GM18511 (cell line): ENCODE measurements around the gene ASS1.

Source experiments
- ATAC-seq: cut with Tn5 transposase; IDR thresholded peaks from one replicate; pipeline ENCODE4 v1.9.1; 2021; ENCODE audit warnings: mild to moderate bottlenecking, moderate library complexity; ENCODE audit not compliant: unreplicated experiment

ASS1 gene

DNA sequence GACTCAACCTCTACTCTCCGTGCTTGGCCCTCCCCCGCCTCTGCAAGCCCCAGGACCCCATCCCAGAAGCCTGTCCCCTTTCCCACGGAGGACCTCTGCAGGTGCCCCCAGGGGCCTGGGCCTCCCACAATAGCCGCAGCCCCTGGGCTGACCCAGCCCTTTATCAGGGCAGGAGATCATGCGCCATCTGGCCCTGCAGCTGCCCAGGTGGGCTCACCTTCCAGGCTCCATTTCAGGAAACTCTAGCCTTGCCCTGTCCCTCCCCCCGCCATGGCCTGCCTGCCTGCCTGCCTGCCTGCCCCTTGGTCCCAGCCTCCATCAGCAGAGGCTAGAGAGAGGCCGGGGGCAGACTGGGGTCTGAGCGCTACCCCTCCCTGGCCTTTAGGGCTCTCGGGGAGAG lies 48.7 kb downstream of the ASS1 start:
- ATAC-seq: no peak

GRCh38 chr9:130495067-130495466 lies 50.3 kb downstream of the ASS1 start:
- ATAC-seq: no peak

- ATAC-seq: no peak
Observed at GRCh38 chr9:130497139-130497538, 52.4 kb downstream of the ASS1 start.

- no peak for ATAC-seq
Observed at GRCh38 chr9:130498298-130498917, 53.6 kb downstream of the ASS1 start.

- ATAC-seq: no peak
Observed at GRCh38 chr9:130498918-130499698, 54.3 kb downstream of the ASS1 start.

GRCh38 chr9:130499804-130500263 lies 55.1 kb downstream of the ASS1 start:
- ATAC-seq: no peak

- ATAC-seq: no peak
Observed at GRCh38 chr9:130500340-130501180, 55.8 kb downstream of the ASS1 start.

GRCh38 chr9:130501639-130502038 lies 56.9 kb downstream of the ASS1 start:
- no peak for ATAC-seq

GRCh38 chr9:130508218-130508617 lies 63.5 kb downstream of the ASS1 start:
- ATAC-seq: no peak

DNA sequence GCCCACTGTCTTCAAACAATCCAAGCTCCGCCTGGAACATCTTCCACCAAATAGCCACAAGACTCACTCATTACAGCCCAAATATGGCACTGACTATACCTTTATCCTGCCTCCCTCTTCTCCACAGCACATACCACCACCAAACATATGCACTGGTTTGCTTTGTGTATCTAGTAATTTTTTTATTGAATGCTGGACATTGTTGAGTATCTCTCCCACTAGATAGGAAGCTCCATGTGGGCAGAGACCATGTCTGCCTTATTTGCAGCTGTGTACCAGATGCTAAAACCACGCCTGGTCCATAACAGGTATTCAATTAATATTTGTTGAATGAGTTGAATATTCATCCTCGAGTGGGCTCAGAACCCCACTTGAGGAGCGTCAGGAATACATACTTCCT lies 67.4 kb downstream of the ASS1 start:
- ATAC-seq: no peak

DNA sequence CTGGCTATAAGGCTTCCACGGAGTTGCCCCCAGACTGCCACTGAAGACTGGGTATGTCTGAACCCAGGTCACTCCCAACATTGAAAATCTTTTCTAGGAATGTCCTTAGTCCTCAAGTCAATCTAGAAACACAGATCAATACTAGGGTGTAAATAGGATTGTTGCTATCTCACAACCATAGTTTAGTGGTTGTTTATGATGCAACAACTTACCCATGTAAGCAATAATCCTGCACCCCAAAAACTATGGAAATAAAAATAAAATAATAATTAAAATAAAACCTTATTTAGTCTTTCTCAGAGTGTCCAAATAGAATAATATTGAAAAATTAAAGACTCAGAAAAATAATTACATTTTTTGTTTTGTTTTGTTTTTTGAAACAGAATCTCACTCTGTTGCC lies 68.3 kb downstream of the ASS1 start:
- no peak for ATAC-seq

DNA sequence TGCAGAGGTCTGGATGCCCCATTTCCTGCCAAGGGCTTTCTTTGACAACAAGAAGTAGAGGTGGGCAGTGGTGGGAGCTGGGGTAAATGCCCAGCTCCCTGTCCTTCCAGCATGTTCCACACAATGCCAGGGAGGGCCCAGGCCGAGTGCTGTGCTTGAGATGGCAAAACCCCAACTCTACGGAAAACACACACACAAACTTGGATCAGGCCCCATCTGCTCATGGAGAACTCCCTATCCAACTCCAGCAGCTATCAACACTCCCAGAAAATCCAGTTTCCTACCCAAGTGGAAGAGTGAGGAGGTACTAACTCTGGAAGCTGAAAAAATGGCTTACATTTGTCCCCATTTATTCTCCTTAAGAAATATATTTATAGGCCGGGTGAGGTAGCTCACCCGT lies 73.5 kb downstream of the ASS1 start:
- no peak for ATAC-seq

DNA sequence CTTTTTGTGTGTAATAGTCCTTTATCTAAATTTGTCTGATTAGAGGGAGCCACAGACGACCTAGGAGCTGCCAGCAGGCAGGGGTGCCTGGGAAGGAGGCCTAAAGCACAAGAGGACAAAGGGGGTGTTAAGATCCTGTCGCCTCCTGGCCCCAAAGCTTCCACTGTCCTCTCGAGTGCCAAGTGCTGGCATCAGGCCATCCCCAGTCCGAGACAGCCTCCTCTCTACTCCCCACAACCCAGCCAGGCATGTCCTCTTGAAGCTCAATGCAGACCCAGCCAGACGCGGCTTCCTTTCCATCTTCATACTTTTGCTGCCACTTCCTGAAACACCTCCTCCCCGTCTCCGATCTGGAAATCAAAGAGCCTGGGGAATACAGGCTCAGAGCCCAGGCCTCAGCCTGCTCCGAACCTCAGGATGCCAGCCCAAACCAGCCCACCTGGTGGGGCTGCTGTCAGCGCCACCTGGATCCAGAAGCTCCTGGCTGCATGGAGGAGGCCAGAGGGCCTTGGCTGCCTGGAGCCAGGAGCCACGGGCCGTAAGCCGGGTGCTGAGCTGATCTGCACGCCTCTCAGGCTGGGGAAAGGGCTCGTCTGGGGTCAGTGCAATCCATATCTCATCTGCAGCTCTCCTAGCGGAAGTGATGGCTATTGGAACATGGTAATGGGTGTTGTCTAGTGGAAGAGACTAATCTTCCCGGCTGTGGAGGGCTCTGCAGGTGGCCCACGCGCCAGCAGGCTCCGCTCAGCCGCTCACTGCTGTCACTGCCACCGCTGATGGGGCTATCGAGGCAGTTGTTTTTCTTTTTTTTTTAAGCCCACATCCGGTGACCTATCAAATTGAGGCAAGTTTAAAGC lies 74.4 kb downstream of the ASS1 start:
- ATAC-seq: no peak

GRCh38 chr9:130519927-130520326 lies 75.2 kb downstream of the ASS1 start:
- no peak for ATAC-seq

GRCh38 chr9:130521715-130522114 lies 77.0 kb downstream of the ASS1 start:
- ATAC-seq: no peak

GRCh38 chr9:130522233-130522808 lies 77.6 kb downstream of the ASS1 start:
- ATAC-seq: no peak

DNA sequence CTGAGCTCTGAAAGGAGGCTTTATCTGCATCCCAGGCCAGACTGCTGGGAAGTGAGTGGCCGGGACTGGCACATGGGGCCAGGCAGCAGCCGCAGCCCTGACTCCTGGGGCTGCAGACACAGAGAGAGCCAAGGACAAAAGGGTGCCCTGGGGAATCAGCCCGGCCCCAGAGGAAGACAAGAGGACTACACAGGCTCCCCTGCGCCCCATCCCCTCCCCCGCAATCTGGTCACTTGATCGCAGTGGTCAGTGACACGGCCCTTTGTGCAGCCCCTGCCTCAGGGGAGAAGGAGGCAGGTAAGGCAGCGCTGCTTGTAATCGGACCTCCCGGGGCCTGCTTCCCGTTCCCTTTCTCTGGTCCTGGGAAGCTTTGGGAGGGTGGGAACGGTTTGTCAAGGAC lies 79.2 kb downstream of the ASS1 start:
- no peak for ATAC-seq

DNA sequence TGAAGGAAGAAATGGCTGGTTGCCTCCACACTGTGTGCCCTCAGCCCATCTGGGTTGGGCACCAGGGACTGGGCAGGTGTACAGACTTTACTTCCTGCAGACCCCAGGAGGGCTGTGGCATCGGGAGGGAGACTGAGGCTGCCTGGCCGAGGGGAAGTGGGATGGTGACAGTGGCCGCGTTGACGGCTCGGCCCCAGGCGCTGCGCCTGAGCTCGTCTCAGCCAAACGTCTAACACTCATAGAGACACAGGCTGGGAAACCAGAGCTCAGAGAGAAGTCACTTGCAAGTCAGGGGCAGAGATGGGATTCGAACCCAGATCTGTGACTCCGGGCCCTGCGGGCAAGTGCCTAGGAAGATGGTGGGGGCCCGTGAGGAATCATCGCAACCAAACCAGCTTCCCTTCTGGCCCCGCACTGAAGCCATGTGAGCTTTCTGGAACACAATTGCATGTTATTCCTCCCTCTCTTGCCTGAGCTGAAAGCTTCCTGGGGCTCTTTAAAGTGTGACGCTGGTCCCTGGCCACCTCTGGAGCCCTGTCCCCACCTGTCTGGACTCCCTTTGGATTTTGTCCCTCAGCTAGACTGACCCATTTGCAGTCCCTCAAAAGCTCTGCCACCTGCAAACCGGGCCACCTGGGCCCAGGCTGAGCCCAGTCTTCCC lies 81.6 kb downstream of the ASS1 start:
- no peak for ATAC-seq

GRCh38 chr9:130526854-130527650 lies 82.3 kb downstream of the ASS1 start:
- ATAC-seq: no peak
